Renal cortical epithelial cell (primary cell): ENCODE data around the gene PGLYRP2. TPM values are rescaled to one million over a fixed set of nuclear protein-coding genes. Genes with fewer than 3 reads are reported as not detected.

ENCODE experiments used
- DNase-seq: peaks from one replicate; pipeline ENCODE4 v3.0.0-alpha.2; 2011; ENCODE audit warnings: low read depth
- total RNA-seq: library from RNA; depleted of rRNA; stranded (reverse); fragments of >200 nt; gene quantifications from 2 replicates; pipeline ENCODE4 v1.2.3, GENCODE V29; 2014

Gene PGLYRP2
- total RNA-seq, 1 donor from 2014 or later, result not detected

GRCh38 chr19:15455996-15456395 is 23.3 kb downstream of the PGLYRP2 start:
- DNase-seq, result no peak

GRCh38 chr19:15453906-15454860 is 25.1 kb downstream of the PGLYRP2 start:
- DNase-seq, result no peak

- no peak for DNase-seq
Measured at GRCh38 chr19:15453091-15453578, 26.2 kb downstream of the PGLYRP2 start.

- DNase-seq, result peak; percentile 90
Measured at GRCh38 chr19:15452111-15453047, 26.9 kb downstream of the PGLYRP2 start.

- DNase-seq, result no peak
Measured at GRCh38 chr19:15450528-15450890, 28.8 kb downstream of the PGLYRP2 start.

GRCh38 chr19:15449620-15450527 is 29.4 kb downstream of the PGLYRP2 start, which contains the start of gene WIZ:
WIZ (minus strand) TSS chr19:15449956; CDS start chr19:15448307, 1,649 bp downstream.
- DNase-seq, result no peak

GRCh38 chr19:15448778-15449619 is 30.3 kb downstream of the PGLYRP2 start:
- no peak for DNase-seq

- DNase-seq, result no peak
Measured at GRCh38 chr19:15448044-15448777, 31.1 kb downstream of the PGLYRP2 start.

- DNase-seq, result no peak
Measured at GRCh38 chr19:15447057-15447456, 32.2 kb downstream of the PGLYRP2 start.

- DNase-seq, result no peak
Measured at GRCh38 chr19:15445807-15446376, 33.4 kb downstream of the PGLYRP2 start.

GRCh38 chr19:15445227-15445605 is 34.1 kb downstream of the PGLYRP2 start:
- no peak for DNase-seq

- no peak for DNase-seq
Measured at GRCh38 chr19:15444505-15445226, 34.6 kb downstream of the PGLYRP2 start.

- DNase-seq, result no peak
Measured at GRCh38 chr19:15443838-15444237, 35.5 kb downstream of the PGLYRP2 start.

- DNase-seq, result no peak
Measured at GRCh38 chr19:15443325-15443724, 36.0 kb downstream of the PGLYRP2 start.

- no peak for DNase-seq
Measured at GRCh38 chr19:15442142-15442920, 37.0 kb downstream of the PGLYRP2 start.

- DNase-seq, result no peak
Measured at GRCh38 chr19:15441317-15441716, 38.0 kb downstream of the PGLYRP2 start.

GRCh38 chr19:15439821-15440641 is 39.3 kb downstream of the PGLYRP2 start:
- no peak for DNase-seq
